Upper lobe of left lung (tissue), 4 donors: ENCODE results near the gene FAM43A.

Experiments
- POLR2A ChIP-seq, 4 donors: fragments of 450-650 bp; IDR thresholded peaks; one replicate each; pipeline ENCODE4 v1.5.1; 2016 to 2017; ENCODE audit warnings: antibody characterized with exemption in 4 of 4, mild to moderate bottlenecking in 2 of 4
- TF ChIP-seq, protein P1 (sequence below), 6 experiments: fragments of 450-650 bp in 4 of 6; fragments of 200-600 bp in 2 of 6; sonication (generic) in 2 of 6; IDR thresholded peaks; one replicate each; pipeline ENCODE4 v1.5.1; 2016 to 2019; ENCODE audit warnings: antibody characterized with exemption in 6 of 6

DNA sequence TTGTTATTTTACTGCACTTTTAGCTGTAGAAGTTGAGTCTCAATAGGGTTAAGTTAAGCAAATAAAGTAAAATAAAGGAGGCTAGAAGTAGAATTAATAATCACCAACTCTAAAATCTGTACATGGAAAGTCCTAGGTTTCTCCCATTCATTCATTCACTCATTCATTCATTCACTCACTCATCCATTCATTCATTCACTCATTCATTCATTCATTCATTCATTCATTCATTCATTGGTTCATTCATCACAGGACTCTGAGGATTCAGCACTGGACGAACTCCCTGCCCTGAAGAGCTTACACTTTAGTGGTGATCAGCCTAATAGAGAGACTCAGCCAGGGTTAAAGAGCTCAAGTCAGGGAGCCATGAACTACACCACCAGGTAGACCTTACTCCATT is 9.2 kb upstream of the FAM43A start:
- TF ChIP-seq, protein P1, sequence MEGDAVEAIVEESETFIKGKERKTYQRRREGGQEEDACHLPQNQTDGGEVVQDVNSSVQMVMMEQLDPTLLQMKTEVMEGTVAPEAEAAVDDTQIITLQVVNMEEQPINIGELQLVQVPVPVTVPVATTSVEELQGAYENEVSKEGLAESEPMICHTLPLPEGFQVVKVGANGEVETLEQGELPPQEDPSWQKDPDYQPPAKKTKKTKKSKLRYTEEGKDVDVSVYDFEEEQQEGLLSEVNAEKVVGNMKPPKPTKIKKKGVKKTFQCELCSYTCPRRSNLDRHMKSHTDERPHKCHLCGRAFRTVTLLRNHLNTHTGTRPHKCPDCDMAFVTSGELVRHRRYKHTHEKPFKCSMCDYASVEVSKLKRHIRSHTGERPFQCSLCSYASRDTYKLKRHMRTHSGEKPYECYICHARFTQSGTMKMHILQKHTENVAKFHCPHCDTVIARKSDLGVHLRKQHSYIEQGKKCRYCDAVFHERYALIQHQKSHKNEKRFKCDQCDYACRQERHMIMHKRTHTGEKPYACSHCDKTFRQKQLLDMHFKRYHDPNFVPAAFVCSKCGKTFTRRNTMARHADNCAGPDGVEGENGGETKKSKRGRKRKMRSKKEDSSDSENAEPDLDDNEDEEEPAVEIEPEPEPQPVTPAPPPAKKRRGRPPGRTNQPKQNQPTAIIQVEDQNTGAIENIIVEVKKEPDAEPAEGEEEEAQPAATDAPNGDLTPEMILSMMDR (IDR thresholded peaks at IDR 0.05): no peak
- no peak for TF ChIP-seq POLR2A (IDR thresholded peaks at IDR 0.05)
